GM12878 (cell line): Measurements from ENCODE around the gene GINS2. TPM values are rescaled to one million over a fixed set of nuclear protein-coding genes. Genes with fewer than 3 reads are reported as not detected.

Experiments used
- ATAC-seq: fragments of 200-7000 bp; cut with Tn5 transposase; 3 replicates; pipeline ENCODE4 v1.9.1; 2020; ENCODE audit warnings: mild to moderate bottlenecking, moderate library complexity
- BruUV-seq: library from RNA; stranded (reverse); fragments of 400-500 nt; replicated peaks from 2 replicates; lab custom pipeline; 2021; lab: Mats Ljungman, UMichigan
- CTCF ChIA-PET: fragments of 300-600 bp; sonication (Branson Sonifier 250); formaldehyde crosslinking; extraction: SDS; loops from one replicate; lab custom pipeline; 2021; ENCODE audit warnings: inconsistent platforms; lab: Yijun Ruan, JAX
- POLR2A ChIA-PET: fragments of 350-600 bp; formaldehyde crosslinking; extraction: SDS; loops from one replicate; lab custom pipeline; 2021; ENCODE audit warnings: inconsistent platforms; lab: Charles Lee
- RAD21 ChIA-PET: fragments of 300-600 bp; sonication (Branson Sonifier 250); formaldehyde crosslinking; loops from one replicate; lab custom pipeline; 2023; ENCODE audit warnings: antibody characterized with exemption; ENCODE audit not compliant: unreplicated experiment; lab: Charles Lee
- SMC1A ChIA-PET: fragments of 300-600 bp; sonication (Branson Sonifier 250); formaldehyde crosslinking; loops from one replicate; lab custom pipeline; 2023; ENCODE audit not compliant: unreplicated experiment, uncharacterized antibody; lab: Charles Lee
- DNase-seq: peaks from one replicate; pipeline ENCODE4 v3.0.0-alpha.2; 2011; ENCODE audit warnings: low read depth, low spot score
- FAIRE-seq: peaks from 3 replicates; lab custom pipeline; 2011; peaks lifted over from hg19 to GRCh38; lab: Jason Lieb, UNC
- H2AFZ ChIP-seq: 2 replicates; pipeline ENCODE4 v1.6.0; 2011; ENCODE audit warnings: low read depth, low read length, control low read depth; ENCODE audit not compliant: control insufficient read depth
- H3K27ac ChIP-seq: 2 replicates; pipeline ENCODE4 v1.5.1; 2011; ENCODE audit warnings: control low read depth; ENCODE audit not compliant: control insufficient read depth, insufficient read depth
- H3K27me3 ChIP-seq, 2 experiments: replicated peaks in 1 of 2; 2 replicates each; pipeline versions ENCODE4 v1.6.0 to v1.6.1; 2011; ENCODE audit warnings: low read length in 1 of 2; ENCODE audit not compliant: control insufficient read depth in 2 of 2, insufficient read depth in 2 of 2
- H3K36me3 ChIP-seq, 2 experiments: 2 replicates each; pipeline ENCODE4 v1.5.1; 2011; ENCODE audit warnings: low read length in 1 of 2; ENCODE audit not compliant: control insufficient read depth in 2 of 2, insufficient read depth in 2 of 2
- H3K4me1 ChIP-seq: 2 replicates; pipeline ENCODE4 v1.6.1; 2011; ENCODE audit warnings: mild to moderate bottlenecking, low read length, moderate library complexity, mixed read lengths; ENCODE audit not compliant: control insufficient read depth, insufficient read depth
- H3K4me2 ChIP-seq: 2 replicates; pipeline ENCODE4 v1.6.0; 2011; ENCODE audit warnings: control low read depth; ENCODE audit not compliant: control insufficient read depth, insufficient read depth
- H3K4me3 ChIP-seq: fragments of 200-600 bp; sonication (generic); 2 replicates; pipeline ENCODE4 v1.5.1; 2016
- H3K79me2 ChIP-seq: 2 replicates; pipeline ENCODE4 v1.6.0; 2011; ENCODE audit warnings: low read length; ENCODE audit not compliant: control insufficient read depth, insufficient read depth
- H3K9ac ChIP-seq: 2 replicates; pipeline ENCODE4 v1.8.0; 2011; ENCODE audit warnings: low read length, control low read depth, mixed read lengths; ENCODE audit not compliant: control insufficient read depth, insufficient read depth
- H3K9me3 ChIP-seq: replicated peaks from 3 replicates; pipeline ENCODE4 v1.5.1; 2011; ENCODE audit warnings: mild to moderate bottlenecking, low read length; ENCODE audit not compliant: control insufficient read depth, insufficient read depth
- H4K20me1 ChIP-seq: 2 replicates; pipeline ENCODE4 v1.6.0; 2011; ENCODE audit not compliant: control insufficient read depth, insufficient read depth
- CBFB ChIP-seq: IDR thresholded peaks from 2 replicates; pipeline ENCODE4 v1.6.1; 2016; ENCODE audit warnings: antibody characterized with exemption, low read depth
- JUNB ChIP-seq: IDR thresholded peaks from 2 replicates; pipeline ENCODE4 v1.6.1; 2016; ENCODE audit warnings: antibody characterized with exemption, mild to moderate bottlenecking
- RAD21 ChIP-seq: IDR thresholded peaks from 2 replicates; pipeline ENCODE4 v1.6.1; 2011; ENCODE audit warnings: mild to moderate bottlenecking, low read depth, low read length, moderate library complexity; ENCODE audit not compliant: insufficient read depth
- RELA ChIP-seq: fragments of 450-650 bp; IDR thresholded peaks from 2 replicates; pipeline ENCODE4 v1.8.0; 2014; ENCODE audit warnings: borderline replicate concordance; ENCODE audit not compliant: partially characterized antibody
- SMC3 ChIP-seq: IDR thresholded peaks from 2 replicates; pipeline ENCODE4 v1.6.1; 2011; ENCODE audit warnings: low read length, improper control_type of control experiment, borderline replicate concordance
- USF2 ChIP-seq: IDR thresholded peaks from 2 replicates; pipeline ENCODE4 v1.6.1; 2011; ENCODE audit warnings: low read depth, low read length, improper control_type of control experiment, borderline replicate concordance
- WGBS: methylation state at CpG from one replicate; pipeline ENCODE4 v1.1.6; 2016; ENCODE audit warnings: low lambda C conversion rate; ENCODE audit not compliant: insufficient replicate concordance, insufficient coverage; ENCODE audit errors: missing lambda C conversion rate; 5-methylcytosine and 5-hydroxymethylcytosine counted together
- in situ Hi-C: fragments of 300-500 bp; cut with MboI; formaldehyde crosslinking; loops from 9 replicates; pipeline ENCODE4 v1.14.3; 2018; ENCODE audit warnings: mixed read lengths
- intact Hi-C: fragments of 100-400 bp; cut with micrococcal nuclease; formaldehyde crosslinking; loops from one replicate; pipeline ENCODE4 v1.14.2; 2022; ENCODE audit not compliant: unreplicated experiment
- polyA plus RNA-seq, 11 experiments: library from polyadenylated mRNA; depleted of rRNA in 4 of 11; unstranded in 6 of 11; stranded (reverse) in 5 of 11; fragments of >200 nt; fragmentation: Nextera tagmentation in 4 of 11; fragmentation: Illumina TruSeq in 1 of 11; extraction: Ambion mirVana in 4 of 11; extraction: Trizol in 1 of 11; gene quantifications; 1 replicate in 1 of 11; 2 replicates in 10 of 11; pipeline versions ENCODE4 v1.2.1 to v1.2.3, GENCODE V29; 2011 to 2016; ENCODE audit warnings: inconsistent platforms in 2 of 11, missing spikeins in 2 of 11, low read depth in 1 of 11
- total RNA-seq, 4 experiments: library from RNA; depleted of rRNA in 3 of 4; stranded (reverse); fragments of >200 nt in 3 of 4; fragmentation: Illumina TruSeq in 1 of 4; extraction: Trizol in 1 of 4; gene quantifications; 2 replicates each; pipeline versions ENCODE4 v1.2.1 to v1.2.3, GENCODE V29; 2013 to 2021
- TF ChIP-seq, protein P1 (sequence below), 3 experiments: IDR thresholded peaks in 2 of 3; conservative IDR thresholded peaks in 1 of 3; 2 replicates each; pipeline ENCODE4 v1.5.1; 2011; ENCODE audit warnings: low read depth in 3 of 3, low read length in 3 of 3, mild to moderate bottlenecking in 3 of 3, control low read depth in 2 of 3, moderate library complexity in 2 of 3, inconsistent platforms in 1 of 3, mixed read lengths in 1 of 3; ENCODE audit not compliant: control insufficient read depth in 2 of 3, insufficient read depth in 1 of 3; ENCODE audit errors: extremely low read depth in 1 of 3

GINS2 gene
- total and polyA plus RNA-seq, 10 of the 15 experiments (the other 5 are each of a cell fraction or from before 2014, with no cell fraction given) = 42.7 to 90.8 (median 57.0) TPM

GRCh38 chr16:85659805-85660511 lies 28.8 kb downstream of the GINS2 start:
- 68% methylated on average over 12 of the region's 12 CpGs for WGBS
- POLR2A ChIA-PET = no interaction called here
- DNase-seq (no peak), FAIRE-seq (peak; percentile 78), ATAC-seq (peak; percentile 94)
- Histone ChIP-seq H2AFZ (no peak overlapping the region), H3K9ac (no peak overlapping the region), H3K4me1 (no peaks in the 10 kb centered on the region), H3K36me3 (peaks cover 37 to 69% of the 10 kb centered on the region in 2 experiments), H4K20me1 (no peaks in the 10 kb centered on the region), H3K4me3 (no peak overlapping the region), H3K79me2 (no peaks in the 10 kb centered on the region), H3K9me3 (no peaks in the 10 kb centered on the region), H3K27me3 (no peaks in the 10 kb centered on the region), H3K4me2 (no peak overlapping the region), H3K27ac (no peak overlapping the region)
- RAD21 ChIA-PET = interaction anchor here (0.8 to 1.1 kb wide), 2 partner anchors 57 to 161 kb away, joined by 3 read pairs; no protein-coding TSS in a partner anchor
- no peak for TF ChIP-seq JUNB
- TF ChIP-seq RAD21 = peak; percentile 80
- no peak for TF ChIP-seq RELA
- no peak for TF ChIP-seq USF2
- TF ChIP-seq, protein P1, sequence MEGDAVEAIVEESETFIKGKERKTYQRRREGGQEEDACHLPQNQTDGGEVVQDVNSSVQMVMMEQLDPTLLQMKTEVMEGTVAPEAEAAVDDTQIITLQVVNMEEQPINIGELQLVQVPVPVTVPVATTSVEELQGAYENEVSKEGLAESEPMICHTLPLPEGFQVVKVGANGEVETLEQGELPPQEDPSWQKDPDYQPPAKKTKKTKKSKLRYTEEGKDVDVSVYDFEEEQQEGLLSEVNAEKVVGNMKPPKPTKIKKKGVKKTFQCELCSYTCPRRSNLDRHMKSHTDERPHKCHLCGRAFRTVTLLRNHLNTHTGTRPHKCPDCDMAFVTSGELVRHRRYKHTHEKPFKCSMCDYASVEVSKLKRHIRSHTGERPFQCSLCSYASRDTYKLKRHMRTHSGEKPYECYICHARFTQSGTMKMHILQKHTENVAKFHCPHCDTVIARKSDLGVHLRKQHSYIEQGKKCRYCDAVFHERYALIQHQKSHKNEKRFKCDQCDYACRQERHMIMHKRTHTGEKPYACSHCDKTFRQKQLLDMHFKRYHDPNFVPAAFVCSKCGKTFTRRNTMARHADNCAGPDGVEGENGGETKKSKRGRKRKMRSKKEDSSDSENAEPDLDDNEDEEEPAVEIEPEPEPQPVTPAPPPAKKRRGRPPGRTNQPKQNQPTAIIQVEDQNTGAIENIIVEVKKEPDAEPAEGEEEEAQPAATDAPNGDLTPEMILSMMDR (IDR thresholded peaks at IDR 0.05 in 2 of 3, conservative IDR thresholded peaks at IDR 0.05 in 1 of 3; ENCODE audit: control insufficient read depth in 2 of 3, extremely low read depth in 1 of 3, insufficient read depth in 1 of 3, low read depth in 3 of 3, low read length in 3 of 3) = peak; percentile 87 to 96 (median 95)
- TF ChIP-seq CBFB = no peak
- peak; percentile 68 for TF ChIP-seq SMC3
- BruUV-seq = TSS peak; percentile 26
- CTCF ChIA-PET = interaction anchor here (0.7 to 4.8 kb wide), 13 partner anchors 8 to 245 kb away, joined by 3 to 29 read pairs (median 3); partner anchors contain the start of gene GINS2
- intact Hi-C loops (loop anchor here (1.0 to 2.0 kb wide), 2 partner anchors 58 to 99 kb away; no protein-coding TSS in a partner anchor), in situ Hi-C loops (loop anchor here (5.0 kb wide), 1 partner anchor 57 kb away; no protein-coding TSS in a partner anchor)
- SMC1A ChIA-PET = interaction anchor here (1.8 kb wide), 1 partner anchor 56 kb away, joined by 6 read pairs; no protein-coding TSS in a partner anchor
